Fibroblast of skin of left biceps (primary cell): ENCODE results near the gene CCDC194.
"Not testable (repeated sequence)": the region's sequence is repeated elsewhere in the genome, so short reads cannot be mapped to it uniquely, and the experiment has no call there.

ENCODE experiments used
- DNase-seq, 2 experiments: peaks; one replicate each; pipeline ENCODE4 v3.0.0-alpha.2; 2013; ENCODE audit warnings: low read depth in 2 of 2

The CCDC194 gene

DNA sequence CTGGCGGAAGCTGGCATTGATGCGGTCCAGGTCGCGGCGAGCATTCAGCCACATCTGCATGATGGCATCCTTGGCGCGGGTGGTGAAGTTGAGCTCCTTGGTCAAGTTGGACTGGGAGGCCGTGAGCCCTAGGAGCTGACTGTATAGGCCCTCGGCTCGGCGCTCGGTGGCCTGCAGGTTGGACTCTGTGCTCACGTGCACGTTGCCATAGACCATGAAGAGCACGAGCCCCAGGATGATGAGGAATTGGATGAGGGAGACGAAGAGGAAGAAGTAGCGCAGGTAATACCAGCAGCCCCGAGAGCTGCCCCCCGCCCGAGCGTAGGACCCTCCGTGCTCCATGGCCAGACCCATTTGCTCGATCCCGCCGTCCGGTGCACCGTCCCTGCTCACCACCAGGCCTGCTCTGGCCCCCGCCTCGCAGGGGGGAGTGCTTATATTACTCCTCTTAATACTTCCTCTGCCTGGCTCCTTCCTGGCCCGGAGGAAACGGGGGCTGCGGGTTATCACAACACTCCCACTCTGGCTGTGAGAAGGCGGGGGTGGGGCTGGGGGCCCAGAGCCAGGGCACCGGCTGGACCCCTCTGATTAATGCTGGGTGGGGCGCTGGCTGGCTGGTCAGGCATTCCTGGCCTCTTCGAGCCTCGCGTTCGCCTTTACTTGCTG, 16.9 kb downstream of the CCDC194 start, which contains the start of gene PLVAP:
Gene PLVAP (minus strand): TSS at position 408 of the 666 bp plus-strand sequence. CDS start 54 bp downstream, at position 354.
- no peak for DNase-seq

DNA sequence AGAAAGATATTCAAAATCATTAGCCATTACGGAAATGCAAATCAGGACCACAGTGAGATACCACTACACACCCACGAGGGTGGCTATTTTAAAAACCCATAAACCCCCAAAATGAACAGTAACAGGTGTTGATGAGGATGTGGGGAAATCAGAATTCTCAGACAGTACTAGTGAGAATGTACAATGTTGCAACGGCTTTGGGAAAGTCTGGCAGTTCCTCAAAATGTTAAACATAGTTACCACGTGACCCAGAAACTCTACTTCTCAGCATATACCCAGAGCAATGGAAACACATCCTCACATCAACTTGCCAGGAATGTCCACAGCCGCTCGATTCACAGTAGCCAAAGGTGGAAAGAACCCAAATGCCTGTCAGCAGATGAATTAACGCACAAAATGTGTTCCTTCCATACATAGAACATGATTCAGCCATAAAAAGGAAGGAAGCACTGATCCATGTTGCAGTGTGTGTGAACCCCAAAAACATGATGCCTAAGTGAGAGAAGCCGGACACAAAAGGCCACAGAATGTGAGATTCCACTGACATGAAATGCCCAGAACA, 23.9 kb downstream of the CCDC194 start:
- DNase-seq: peak; percentile 18 to 20

DNA sequence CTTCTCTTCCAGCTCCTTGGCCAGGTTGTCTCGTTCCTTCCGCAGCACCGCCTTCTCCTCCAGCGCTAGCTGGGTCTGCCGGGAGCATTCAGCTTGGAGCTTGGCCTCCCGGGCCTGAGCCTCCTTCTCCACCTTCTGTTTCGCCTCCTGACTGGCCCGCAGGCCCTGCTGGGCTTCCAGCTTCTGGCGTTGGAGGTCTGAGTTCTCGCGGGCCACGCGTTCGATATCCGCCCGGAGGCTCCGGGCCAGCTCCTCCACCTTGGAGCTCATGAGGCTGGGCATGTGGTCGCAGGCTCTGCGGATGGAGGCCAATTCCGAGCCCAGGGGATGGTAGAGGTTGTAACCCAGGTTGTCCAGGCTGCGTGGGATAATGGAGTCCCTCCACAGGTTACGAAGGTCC, 28.6 kb downstream of the CCDC194 start:
- DNase-seq: no peak

GRCh38 chr19:17363852-17364605, 30.0 kb downstream of the CCDC194 start:
- not testable (repeated sequence) for DNase-seq

- DNase-seq: no peak
Observed at GRCh38 chr19:17359905-17360800, 33.8 kb downstream of the CCDC194 start.

- DNase-seq: no peak
Observed at GRCh38 chr19:17358395-17358794, 35.6 kb downstream of the CCDC194 start.

GRCh38 chr19:17357724-17358123, 36.3 kb downstream of the CCDC194 start:
- no peak for DNase-seq

DNA sequence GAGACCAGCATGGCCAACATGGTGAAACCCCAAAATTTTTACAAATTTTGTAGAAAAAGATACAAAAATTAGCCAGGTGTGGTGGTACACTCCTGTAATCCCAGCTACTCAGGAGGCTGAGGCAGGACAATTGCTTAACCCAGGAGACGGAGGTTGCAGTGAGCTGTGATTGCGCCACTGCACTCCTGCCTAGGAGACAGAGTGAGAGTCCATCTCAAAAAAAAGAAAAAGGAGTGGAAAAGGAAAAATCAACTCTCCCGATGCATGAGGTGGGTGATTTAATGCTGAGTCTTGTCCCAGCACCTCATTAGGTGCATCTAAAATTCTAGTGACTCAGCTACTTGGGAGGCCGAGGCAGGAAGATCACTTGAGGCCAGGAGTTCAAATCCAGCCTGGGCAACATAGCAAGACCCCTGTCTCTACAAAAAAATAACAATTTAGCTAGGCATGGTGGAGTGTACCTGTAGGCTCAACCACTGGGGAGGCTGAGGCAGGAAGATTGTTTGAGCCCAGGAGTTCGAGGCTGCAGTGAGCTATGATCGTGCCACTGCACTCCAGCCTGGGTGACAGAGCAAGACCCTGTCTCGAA, 36.8 kb downstream of the CCDC194 start:
- DNase-seq: no peak

DNA sequence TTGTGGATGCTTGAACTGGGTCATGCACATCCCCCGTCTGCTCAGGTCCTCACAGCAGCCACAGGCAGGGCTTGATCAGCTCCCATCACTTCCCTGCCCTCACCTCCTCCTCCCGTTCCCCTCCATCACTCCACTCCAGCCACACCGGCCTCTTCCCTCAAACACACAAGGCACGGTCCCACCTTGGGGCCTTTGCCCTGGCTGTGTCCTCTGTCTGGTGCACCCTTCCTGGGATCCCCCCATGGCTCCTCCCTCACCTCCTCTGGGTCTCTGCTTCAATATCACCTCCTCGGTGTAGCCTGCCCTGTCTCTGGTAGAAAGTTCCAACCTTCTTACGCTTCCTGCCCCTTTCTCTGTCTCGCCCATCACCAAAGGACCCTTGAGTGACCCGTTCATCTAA, 40.6 kb downstream of the CCDC194 start:
- DNase-seq: no peak

DNA sequence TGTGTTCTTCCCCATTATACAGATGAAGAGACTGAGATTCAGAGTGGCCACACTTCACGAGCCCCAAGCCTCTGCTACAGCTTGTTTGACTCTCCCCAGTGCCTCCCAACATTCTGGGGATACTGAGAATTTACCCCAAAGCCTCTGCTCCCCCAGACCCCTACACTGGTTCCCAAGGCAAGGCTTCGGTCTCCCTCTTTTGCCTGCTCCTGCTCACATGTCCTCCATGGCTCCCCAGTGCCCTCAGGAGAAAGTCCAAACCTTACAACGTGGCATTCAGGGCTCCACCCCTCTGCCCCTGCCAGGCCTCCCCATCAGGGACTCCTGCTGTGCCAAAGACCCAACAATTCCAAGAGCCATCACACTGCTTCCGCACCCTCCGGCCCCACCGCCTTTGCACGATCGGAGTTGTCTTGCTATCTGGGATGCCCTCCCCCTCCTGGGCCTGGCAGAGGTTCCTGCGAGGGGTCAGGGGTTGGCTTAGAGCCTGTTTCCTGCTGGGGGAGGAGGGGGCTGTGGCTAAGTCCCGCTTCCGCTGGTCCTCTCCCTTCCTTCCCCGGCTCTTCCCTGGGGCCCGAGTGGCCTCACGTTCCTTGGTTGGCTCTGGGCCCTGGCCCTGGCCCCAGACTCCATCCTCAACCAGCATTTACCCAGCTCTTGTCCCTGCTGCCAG, 41.3 kb downstream of the CCDC194 start:
- no peak for DNase-seq

DNA sequence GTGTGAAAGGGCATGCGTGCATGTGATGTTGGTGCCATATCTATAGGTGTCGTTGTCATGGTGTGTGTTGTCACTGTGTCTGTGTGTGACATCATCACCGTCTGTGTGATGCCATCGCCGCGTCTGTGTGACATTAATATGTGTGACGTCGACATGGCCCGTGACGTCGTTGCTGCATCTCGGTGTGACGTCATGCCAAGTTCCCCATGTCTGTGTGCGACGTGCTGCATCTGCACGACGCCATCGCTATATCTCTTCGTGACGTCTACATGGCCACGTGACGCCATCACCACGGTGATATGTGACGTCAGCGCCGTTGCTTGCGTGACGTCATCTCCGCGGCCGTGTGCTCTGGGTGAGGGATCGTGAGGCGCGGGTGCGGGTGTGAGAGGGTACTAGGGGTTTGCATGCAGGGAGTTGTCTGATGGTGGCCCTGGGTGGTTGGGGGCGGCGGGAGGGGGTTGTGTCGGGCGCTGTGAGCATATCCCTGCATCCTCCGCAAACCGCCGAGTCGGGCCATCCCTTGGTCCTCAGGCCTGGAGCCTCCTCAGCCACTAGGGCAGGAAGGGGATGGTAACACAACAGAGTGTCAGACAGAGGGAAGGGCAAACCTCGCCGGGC, 42.1 kb downstream of the CCDC194 start:
- DNase-seq: no peak

GRCh38 chr19:17348700-17349099, 45.3 kb downstream of the CCDC194 start:
- DNase-seq: no peak

GRCh38 chr19:17347877-17348276, 46.1 kb downstream of the CCDC194 start:
- no peak for DNase-seq

GRCh38 chr19:17347361-17347760, 46.6 kb downstream of the CCDC194 start:
- no peak for DNase-seq

GRCh38 chr19:17346109-17346671, 47.8 kb downstream of the CCDC194 start:
- DNase-seq: no peak

GRCh38 chr19:17341845-17342244, 52.2 kb downstream of the CCDC194 start:
- no peak for DNase-seq

GRCh38 chr19:17341386-17341785, 52.6 kb downstream of the CCDC194 start:
- DNase-seq: no peak

DNA sequence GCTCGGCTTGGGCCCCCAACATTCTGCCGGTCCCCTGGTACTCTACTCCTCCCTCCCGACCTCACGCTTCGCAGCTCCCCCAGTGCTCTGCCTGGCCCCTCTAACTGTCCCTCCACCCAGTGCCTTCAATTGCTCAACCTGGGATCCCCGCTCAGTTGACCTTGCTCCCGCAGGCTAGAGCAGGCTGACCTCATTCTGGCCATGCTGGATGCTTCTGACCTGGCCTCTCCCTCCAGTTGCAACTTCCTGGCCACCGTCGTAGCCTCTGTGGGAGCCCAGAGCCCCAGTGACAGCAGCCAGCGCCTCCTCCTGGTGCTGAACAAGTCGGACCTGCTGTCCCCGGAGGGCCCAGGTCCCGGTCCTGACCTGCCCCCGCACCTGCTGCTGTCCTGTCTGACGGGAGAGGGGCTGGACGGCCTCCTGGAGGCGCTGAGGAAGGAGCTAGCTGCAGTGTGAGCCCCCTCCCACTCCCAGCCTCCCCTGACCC, 53.1 kb downstream of the CCDC194 start:
- no peak for DNase-seq
